ENCODE results near the gene ANAPC1.
"Not testable (repeated sequence)": the region's sequence is repeated elsewhere in the genome, so short reads cannot be mapped to it uniquely, and the experiment has no call there.

Gene ANAPC1

DNA sequence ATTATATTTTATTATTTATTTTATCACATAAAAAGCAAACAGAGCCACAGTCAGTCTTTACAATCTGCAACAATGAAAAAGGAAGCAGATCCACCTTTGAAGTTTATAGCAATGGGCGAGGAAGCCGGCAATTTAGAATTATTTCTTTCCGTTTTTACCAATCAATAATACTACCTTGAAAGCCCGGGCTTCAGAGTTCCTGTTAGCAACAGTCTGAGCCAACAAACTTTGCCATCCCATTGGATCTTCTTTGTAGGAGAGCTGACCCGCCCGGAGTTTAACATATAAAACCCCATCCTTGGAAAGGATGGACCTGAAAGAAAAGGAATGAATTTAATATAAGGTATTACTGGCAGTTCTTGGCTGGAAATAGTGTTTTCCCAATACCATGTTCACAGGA, 101.8 kb downstream of the ANAPC1 start:
- not testable (repeated sequence) for DNase-seq

DNA sequence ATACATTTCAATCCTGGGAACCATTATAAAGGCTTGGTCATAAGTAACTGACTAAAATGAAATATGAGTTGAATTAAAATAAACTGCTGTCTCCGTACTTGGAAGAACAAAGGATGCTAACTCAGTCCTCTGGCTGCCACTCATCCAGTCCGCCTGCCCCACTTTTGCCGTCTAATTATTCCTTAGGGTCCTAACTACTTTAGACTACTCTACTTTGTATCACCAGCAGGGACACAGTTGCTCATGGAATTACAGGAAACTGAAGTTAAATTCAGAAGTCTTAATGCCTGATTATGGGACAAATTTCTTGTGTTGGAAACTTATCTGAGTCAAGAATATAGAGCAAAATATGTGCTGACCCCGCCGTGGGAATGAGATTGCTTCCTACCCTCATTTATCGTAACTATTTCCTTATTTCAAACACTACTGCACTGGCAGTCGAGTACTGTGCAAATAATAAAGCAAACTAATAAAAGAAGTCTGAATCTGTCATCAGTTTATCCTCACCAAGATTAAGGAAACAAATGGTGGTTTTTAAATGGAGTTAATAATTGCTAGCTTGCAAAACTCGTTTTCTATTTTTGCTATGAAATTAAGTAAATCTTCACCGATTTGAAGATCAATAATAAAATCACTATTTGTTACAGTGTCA, 102.4 kb downstream of the ANAPC1 start:
- DNase-seq: not testable (repeated sequence)

GRCh38 chr2:111777155-111777554, 106.8 kb downstream of the ANAPC1 start:
- DNase-seq: not testable (repeated sequence)

DNA sequence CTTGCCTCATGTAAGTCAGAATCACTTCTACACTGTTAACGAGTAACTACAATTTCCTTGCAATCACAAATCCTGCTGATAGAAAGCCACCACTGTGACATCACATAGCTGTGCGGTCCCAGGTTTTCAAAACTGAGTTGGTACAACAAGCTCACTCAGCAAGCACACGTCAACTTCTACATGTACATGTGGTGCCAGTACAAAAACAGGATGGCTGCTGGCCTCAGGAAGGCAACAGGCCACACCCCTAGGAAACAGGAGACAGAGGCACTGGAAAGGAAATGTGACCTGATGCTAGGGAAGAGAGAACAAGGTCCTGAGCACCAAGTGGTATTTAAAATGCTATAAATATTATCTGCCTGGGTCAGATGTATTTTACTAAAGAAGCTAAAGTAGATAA, 107.7 kb downstream of the ANAPC1 start:
- DNase-seq: not testable (repeated sequence)

DNA sequence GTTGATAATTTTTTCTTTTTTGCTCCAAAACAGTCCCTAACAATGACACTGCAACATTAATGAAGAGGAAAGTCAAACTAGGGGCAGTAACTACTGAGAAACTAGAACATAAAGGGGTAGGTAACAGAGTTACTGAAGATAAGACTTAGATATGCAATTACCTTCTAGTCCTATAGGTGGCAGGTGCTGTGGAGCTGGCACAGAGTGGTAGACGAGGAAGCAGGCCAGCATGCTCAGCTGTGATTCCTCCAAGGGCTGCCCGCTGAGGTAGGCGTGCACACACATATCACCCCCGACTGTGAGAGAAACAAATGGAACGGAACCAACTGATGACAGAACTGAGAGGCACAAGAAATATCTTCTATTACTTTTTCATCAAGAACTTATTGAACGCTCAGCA, 111.8 kb downstream of the ANAPC1 start:
- DNase-seq: not testable (repeated sequence)

DNA sequence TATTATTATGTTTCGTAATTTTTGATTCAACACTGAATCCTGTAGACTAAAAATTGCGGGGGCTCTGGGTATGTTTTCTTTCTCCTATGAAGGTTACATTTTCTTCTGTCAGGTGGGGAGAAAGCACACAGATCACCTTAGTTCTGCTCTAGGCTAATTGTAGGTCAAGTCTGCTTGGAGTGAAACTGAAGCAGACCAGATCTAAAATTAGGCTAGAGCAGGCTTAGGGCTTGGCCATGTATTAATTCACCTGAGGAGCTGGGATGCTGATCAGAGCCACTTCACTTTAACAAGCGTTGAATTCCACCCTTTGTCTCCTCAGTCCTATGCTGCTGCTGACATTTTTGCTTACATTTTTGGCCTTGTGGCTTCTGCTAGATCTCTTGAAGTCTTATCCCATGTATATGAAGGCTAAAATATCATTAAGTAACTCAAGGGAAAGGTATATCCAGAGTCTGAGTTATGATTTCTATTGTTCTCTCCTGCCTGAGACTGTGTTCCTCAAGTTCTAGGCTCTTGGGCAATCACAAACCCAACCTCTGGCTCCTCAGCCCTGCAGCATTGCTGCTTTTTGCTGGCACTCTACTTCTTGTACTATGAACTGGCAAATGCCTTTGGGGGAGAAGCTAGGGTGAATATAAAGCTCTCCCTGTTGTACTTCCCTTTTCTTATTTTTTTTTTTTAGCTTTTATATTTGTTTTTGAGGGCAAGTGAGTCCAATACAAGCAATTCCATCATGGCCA, 112.9 kb downstream of the ANAPC1 start:
- DNase-seq: not testable (repeated sequence)

DNA sequence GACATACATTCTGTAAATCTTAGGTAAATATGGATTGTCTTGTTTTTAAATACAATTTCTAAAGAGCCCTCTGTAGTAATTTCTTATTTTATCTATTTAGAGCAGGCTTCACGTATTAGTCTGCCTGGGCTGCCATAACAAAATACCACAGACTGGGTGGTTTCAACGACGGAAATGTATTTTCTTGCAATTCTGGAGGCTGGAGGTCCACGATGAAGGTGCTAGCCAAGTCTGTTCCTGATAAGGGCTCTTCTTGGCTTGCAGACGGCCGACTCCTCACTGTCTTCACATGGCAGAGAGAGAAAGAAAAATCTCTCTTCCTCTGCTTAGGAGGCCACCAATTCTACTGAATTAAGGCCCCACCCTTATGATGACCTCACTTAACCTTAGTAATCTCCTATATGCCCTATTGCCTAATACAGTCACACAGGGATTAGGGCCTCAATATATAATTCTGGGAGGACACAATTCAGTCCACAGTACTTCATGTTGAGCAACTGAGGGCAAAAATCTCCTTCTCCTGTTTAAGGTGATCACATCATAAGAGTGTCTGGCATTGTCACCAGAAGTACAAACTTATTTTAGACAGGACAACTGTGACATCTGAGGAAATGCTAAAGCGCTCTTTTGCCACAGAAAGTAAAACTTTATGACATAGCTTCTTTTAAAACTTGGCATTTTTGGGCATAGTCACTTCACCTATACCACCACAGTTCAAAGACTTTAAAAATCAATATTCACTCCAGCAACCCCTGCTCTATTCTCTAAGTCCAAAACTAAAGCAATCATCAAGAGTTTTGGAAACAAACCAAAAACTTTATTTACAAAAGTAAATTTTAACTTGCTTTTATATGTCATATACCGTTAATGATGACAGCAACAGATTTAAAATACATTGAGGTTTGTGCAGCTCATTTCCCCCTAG, 115.5 kb downstream of the ANAPC1 start:
- DNase-seq: not testable (repeated sequence)

GRCh38 chr2:111767087-111767486, 116.9 kb downstream of the ANAPC1 start:
- DNase-seq: not testable (repeated sequence)

GRCh38 chr2:111766295-111766694, 117.7 kb downstream of the ANAPC1 start:
- not testable (repeated sequence) for DNase-seq

DNA sequence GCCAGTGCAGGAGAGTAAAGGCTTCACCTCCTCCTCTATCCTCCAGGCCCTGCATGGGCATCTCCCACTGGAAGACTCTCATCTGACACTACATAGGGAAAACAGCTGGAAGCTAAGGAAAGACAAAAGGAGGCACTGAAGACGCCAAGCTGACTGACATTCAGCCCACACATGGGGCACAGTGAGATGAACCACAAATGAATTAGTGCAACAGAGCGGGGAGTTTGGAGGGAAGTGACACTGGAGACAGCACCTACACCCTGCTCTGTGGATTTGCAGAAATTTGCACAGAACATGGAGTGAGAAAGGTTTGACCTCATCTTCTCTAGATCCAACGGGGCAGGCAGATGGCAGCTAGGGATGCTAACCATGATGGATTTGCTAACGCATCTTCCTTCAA, 119.8 kb downstream of the ANAPC1 start:
- DNase-seq: not testable (repeated sequence)

DNA sequence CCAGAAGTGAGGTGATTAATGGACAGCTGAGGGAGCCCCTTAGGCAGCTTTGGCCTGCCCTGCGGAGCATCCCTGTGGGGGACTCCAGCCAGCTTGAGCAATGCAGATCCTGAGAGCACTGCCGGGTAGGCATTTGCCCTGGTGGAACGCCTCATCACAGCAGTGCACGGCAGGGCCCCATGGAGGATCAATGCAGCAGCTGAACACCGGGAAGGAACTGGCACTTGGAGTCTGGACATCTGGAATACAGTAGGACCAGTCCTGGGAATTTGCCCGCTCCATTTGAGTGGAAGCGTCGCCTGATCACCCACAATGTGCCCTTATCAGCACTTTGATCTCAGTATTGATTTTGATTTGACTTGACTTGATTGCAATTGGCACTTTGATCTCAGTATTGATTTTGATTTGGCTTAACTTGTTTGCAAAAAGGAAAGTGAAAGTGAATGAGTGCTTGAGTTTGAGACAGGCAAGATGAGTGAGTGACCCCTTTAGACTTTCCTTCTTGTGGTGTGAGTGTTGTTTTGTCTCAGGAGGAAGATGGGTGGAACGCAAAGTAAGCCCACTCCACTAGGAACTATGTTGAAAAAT, 123.2 kb downstream of the ANAPC1 start:
- DNase-seq: not testable (repeated sequence)

DNA sequence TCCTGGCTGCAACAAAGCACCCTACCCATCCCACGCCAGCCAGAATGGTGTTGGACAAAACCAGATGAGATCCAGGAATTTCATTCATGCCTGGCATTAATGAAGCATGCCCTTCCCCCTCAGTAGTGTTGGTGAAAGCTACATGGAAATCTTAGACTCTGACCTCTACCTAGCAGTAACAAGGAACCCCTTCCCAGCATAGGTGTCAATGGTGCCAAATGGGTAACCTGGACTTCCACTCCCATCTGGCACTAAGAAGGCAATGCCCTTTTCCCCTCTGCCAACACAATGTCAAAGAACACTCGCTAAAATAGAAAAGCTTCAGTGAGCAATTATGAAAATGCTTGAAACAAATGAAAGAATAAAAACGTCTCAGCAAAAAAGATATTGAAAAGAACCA, 131.5 kb downstream of the ANAPC1 start:
- not testable (repeated sequence) for DNase-seq

- DNase-seq: not testable (repeated sequence)
Observed at GRCh38 chr2:111750641-111751040, 133.4 kb downstream of the ANAPC1 start.

- not testable (repeated sequence) for DNase-seq
Observed at GRCh38 chr2:111748429-111748828, 135.6 kb downstream of the ANAPC1 start.

DNA sequence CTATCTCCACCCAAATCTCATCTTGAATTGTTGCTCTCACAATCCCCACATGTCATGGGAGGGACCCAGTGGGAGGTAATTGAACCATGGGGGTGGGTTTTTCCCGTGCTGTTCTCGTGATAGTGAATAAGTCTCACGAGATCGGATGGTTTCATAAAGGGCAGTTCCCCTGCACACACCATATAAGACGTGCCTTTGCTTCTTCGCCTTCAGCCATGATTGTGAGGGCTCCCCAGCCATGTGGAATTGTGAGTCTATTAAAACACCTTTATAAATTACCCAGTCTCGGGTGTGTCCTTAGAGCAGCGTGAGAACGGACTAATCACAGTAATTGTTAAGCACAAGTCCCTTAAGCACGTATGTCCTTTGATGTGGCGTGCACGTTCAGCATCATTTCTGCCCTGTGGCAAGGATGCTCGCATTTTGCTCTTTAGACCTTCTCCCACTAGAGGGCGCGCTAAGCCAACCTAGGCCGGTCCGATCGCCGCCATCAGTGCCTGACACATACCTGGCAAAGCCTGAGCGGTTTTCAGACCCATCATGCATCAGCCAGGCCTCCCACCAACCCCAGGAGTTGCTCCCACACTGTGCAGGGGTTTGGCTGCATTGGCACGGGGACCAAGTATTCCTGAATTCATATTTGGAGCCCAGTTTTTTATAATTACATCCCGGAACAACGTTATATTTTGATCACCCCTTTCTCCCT, 136.4 kb downstream of the ANAPC1 start:
- DNase-seq: peak; percentile 77 to 80

DNA sequence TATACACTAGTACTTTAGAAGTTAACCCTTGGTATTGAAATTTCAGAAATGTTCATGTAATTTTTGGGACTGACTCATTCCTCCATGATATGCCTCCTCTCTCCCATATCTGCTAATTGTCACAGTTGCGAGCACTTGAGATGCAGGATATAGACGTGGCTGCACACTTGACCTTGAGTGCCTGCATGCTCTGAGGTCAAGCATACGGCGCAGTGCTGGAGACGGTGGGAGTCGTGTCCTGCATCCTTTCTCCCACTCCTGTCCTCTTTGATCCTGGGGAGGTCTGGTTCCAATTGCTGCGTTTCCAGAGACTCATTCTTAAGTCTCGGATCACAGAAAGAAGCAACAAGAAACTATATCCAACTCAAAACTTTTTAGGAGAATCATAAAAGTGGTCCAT, 139.2 kb downstream of the ANAPC1 start:
- not testable (repeated sequence) for DNase-seq

GRCh38 chr2:111741517-111741916, 142.5 kb downstream of the ANAPC1 start:
- DNase-seq: not testable (repeated sequence)

DNA sequence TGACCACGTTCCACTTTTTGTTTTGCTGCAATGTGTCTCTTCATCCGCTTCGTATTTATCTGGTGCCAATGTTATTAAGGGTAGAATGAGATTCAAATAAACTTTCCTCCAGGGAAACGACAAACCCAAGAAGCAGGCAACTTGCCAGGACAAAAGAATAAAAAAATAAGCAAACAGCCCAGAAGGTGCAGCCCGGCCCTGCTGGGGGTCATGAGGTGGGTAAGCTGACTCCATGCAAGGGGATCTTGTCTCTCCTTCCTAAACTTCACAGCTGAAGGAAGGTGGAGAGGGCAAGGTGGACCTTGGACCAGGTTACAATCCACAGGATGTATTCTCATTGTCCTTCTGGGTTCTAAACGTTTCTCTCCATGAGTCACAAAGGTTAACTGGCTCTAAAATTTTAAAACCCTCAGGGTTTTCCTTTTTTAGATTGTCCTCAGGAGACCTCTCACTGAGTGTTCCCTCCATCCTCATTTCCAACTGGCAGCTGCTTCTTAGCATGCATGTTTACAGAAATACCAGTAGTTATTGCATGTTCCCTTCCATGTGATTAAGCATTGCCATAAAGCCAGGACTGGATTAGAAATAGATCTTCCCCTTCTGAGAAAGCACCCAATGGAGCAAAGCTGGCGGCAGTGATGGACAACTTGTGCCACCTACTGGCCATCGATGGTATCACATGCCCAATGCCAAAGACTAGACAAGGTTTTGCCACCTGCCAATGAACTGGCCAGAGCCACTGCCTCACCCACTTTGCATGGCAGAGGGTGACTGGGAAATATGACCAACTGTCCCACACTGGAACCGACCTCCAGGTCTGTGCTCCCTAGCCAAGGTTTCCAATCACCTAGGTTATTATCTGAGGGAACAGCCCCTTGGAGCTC, 147.9 kb downstream of the ANAPC1 start:
- not testable (repeated sequence) for DNase-seq

- not testable (repeated sequence) for DNase-seq
Observed at GRCh38 chr2:111735420-111735819, 148.6 kb downstream of the ANAPC1 start.

DNA sequence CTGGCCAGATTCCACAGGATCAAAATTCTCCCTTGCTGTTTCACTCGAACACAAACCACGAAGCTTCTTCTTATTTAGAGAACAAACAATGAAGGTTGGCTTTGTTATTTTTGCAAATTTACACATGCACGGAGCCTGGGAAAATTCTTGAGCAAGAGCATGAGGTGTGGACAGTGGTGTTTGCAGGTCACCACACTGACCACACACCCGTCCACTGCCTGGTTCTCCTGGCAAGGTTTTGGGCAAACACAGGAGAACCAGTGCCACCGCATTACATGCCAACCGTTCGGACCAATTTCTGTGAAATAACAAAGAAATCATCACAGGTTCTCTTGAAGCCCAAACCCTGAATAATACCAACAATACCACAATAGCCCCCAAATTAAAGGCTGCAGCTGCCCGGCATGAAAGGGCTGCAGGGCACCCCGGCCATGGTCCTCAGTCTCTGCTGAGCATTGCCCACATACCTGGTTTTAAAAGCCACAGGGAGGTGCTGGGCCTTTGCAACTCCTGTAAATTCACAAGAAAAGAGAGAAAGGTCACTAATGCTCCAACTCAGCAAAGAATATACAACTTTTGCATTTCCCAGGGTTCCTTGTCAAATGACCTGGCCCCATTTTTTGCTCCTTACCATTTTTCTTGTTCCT, 154.1 kb downstream of the ANAPC1 start:
- not testable (repeated sequence) for DNase-seq
